GM20431 (cell line): Measurements from ENCODE around the gene SLC12A7.
"Not testable (repeated sequence)": the region's sequence is repeated elsewhere in the genome, so short reads cannot be mapped to it uniquely, and the experiment has no call there.

ENCODE experiments used
- in situ Hi-C: fragments of 300-500 bp; cut with MseI, MboI; formaldehyde crosslinking; loops from one replicate; pipeline ENCODE4 v1.15.0; 2020; ENCODE audit warnings: low sequenced_read_pairs; ENCODE audit not compliant: unreplicated experiment

The SLC12A7 gene

DNA sequence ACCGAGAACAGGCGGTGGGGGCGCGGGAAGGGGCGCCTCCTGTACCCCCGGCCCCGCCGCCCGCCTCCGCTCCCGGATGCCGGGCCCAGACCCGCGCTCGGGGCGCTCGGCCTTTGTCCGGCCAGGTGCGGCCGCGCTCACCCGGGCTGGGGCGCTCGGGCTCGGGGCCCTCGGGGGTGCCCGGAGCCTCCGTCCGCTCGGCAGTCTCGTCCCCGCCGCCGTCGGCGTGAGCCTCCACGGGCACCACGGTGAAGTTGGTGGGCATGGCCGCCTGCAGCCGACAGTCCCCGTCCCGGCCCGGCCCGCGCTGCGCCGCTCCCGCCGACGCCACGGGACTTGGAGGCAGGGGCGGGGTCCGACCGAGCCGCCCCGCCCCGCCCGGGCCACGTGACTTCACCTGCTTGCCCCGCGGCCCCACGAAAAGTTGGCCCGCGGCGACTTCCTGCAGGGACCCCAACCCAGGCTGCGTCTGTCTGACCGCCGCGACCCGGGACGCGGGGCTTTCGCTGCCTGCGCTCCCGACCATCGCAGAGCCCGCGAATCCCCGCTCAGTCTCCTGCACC, at the start of gene SLC12A7:
TSS of gene SLC12A7 (minus strand) at position 337 of the 563 bp plus-strand sequence. CDS start at position 265, 72 bp downstream.
- in situ Hi-C loops = no loop called here

GRCh38 chr5:1161108-1161832, 49.4 kb upstream of the SLC12A7 start:
- in situ Hi-C loops = no loop called here

DNA sequence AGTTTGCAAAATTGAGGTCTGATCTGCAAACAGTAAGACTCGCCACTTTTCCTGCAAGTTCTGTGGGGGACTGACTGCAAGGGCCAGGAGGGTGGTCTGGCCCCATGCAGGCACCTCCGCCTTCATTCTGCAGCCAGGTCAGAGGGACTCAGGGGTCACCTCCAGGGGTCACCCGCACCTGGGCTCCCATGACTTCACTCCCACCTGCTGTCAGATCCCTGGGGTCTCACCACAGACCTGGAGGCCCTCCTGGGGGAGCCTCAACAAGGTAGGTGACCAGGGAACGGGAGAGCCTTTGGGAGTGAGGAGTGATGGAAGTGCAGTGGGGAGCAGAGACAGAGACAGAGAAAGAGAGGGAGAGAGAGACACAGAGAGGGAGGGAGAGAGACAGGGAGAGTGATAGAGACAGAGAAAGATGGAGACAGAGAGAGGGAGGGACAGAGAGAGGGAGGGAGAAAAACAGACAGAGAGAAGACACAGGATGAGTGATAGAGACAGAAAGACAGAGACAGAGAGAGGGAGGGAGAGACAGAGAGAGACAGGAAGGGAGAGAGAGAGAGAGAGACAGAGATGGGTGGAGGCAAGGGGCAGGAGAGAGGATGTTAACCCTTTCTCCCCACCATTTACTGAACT, 48.0 kb upstream of the SLC12A7 start:
- in situ Hi-C loops = no loop called here

DNA sequence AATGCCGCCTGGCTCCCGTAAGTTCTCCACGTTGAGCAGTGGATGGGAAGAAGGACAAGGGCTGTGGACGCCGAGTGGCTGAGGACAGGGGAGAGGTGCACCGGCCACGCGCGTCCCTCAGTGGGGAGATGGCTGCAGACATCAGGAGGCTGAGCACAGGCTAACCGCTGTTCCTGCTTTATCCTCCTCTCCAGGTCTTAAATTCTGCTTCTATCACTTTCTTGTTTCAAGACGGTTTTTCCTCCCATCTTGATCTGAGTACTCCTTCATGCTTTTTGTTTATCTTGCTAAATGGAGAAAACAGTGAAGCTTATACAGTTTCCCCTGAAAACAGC, 47.4 kb upstream of the SLC12A7 start:
- in situ Hi-C loops = no loop called here

GRCh38 chr5:1158647-1159340, 46.9 kb upstream of the SLC12A7 start:
- in situ Hi-C loops = no loop called here

DNA sequence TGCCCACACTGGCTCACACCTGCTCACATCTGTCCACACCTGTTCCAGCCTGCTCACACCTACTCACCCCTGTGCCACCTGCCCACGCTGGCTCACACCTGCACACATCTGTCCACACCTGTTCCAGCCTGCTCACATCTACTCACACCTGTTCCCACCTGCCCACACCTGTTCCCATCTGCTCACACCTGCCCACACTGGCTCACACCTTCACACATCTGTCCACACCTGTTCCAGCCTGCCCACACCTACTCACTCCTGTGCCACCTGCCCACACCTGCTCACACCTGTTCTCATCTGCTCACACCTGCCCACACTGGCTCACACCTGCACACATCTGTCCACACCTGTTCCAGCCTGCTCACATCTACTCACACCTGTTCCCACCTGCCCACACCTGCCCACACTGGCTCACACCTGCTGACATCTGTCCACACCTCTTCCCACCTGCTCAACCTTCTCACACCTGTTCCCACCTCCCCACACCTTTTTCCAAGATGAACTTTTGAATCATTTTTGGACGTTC, 45.7 kb upstream of the SLC12A7 start:
- in situ Hi-C loops = not testable (repeated sequence)

DNA sequence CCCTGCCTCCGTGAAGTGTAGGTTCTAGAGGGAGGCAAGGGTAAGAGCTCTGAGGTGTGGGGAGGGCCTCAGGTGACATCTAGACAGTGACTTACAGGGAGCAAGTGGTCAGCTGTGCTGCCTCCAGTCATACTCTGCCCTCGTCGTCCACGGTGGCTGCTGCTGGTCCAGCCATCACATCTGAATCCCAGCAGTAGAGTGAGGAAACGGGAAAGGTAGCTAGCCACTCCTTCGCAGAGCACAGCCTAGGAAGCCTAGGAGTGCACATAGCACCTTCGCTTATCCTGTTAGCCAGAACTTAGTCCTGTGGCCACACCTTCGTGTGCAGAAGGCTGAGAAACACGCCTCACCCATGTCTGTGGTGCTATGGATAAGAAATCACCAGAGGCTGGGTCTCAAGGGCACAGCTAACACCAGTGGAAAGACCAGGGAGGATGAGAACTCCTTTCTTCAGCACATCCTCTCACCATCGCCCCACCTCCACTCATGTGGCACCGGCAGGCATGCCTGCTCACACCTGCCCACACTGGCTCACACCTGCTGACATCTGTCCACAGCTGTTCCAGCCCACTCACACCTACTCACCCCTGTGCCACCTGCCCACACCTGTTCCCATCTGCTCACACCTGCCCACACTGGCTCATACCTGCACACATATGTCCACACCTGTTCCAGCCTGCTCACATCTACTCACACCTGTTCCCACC, 45.0 kb upstream of the SLC12A7 start:
- in situ Hi-C loops = no loop called here

DNA sequence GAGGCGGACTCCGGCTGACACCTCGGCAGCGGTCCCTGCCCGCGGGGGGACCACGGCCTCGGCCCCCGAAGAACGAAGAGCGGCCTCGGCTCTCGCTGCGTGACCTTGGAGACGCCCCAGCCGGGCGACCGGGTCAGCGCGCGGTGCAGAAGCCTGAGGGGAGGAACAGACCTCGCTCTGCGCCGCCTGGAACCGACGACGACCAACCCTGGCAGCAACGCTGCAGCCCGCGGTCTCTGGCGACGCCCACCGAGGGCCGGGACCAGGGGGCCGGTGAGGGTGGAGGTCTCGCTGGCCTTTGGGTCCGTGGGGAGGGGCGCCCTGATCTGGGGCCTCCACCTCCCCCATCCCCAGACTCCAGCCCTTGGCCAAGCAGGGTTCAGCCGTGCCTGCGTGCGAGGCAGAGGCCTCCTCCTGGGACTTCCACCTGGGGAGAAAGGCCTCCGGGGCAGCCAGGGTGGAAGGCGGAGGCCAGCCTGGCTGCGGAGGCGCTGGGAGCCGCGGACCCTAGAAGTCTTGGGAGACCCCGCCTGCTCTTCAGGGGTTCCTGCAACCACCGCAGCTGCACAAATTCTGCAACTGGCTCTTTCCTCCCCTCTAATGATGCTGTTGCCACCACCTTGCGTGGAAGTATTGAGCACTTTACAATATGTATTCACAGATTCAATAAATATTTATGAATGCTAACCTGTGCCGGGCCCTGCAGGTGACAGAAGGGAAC, 44.3 kb upstream of the SLC12A7 start:
- in situ Hi-C loops = no loop called here

DNA sequence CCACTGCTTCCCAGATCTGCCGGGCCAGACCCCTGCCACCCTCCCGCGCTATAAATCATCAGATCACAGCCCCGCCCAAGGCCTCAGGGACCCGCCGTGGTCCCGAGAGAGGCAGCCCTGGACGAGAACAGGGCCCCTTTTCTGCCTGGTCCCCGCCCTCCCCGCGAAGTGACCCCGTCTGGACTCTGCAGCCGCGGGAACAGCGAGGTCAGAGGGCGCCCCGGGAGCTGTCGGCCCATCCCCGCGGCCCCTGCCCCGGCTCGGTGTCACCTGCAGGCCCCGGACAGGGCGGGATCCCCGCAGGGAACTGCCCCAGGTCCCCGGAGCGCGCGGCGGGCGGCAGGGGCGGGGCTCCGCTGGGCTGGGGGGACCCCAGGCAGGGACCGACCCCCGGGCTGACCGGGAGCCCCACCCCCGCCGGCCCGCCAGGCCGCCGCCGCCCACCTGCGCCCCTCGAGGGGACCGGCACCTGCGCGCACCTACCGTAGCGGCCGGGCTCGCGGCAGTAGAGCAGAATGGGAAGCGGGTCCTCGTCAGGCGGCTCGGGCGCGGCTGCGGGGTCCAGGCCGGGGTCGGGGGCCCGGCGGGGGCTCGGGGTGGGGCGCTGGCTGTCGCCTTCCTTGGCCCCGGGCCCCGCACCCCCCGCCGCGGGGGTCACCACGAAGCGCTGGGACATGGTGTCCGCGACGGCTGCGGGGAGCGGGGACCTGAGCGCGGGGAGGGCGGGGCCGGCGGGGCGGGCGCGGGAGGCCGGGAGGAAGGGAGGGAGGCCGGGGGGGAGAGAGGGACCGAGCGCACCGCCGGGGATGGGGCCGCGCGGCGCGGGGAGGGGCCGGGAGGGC, 43.5 kb upstream of the SLC12A7 start:
- in situ Hi-C loops = no loop called here

DNA sequence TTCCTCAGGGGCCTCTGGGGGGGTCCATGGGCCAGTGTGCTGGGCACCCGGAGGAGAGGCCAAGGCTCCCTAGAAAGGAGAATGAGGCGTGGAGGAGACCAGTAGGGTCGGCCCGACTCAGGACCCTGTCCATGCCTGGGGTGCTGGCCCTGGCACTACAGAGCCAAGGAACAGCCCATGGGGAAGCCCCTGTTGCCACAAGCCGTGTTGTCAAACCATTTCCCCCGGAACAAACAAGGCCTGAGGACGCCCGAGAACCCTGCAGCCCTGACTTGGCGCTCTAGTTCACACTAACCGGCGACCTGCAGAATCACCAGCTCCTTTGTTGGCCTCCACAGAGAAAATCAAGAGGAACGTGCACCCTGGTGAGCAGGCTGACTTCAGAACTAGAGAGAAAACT, 41.6 kb upstream of the SLC12A7 start:
- in situ Hi-C loops = no loop called here

- in situ Hi-C loops = no loop called here
Measured at GRCh38 chr5:1152771-1153282, 41.0 kb upstream of the SLC12A7 start.

- in situ Hi-C loops = no loop called here
Measured at GRCh38 chr5:1152156-1152555, 40.3 kb upstream of the SLC12A7 start.

DNA sequence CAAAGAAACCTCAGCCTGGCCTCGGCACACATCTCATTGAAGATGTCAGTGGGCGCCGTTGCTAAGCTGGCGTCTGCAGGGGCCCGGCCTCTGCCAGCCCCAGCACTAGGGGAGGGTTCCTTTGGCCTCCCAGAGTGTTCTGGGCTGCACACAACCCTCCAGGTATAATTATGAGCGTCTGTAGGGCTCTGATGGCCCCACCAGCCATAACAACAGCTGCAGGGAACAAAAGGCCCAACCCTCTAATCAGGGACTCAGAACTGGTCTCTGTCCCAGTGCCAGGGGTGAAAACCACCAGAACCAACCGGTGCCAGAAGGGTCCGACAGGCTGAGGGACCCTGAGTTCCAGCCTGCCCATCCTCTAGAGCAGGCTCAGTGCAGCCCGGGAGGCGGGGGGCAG, 39.5 kb upstream of the SLC12A7 start:
- in situ Hi-C loops = no loop called here

DNA sequence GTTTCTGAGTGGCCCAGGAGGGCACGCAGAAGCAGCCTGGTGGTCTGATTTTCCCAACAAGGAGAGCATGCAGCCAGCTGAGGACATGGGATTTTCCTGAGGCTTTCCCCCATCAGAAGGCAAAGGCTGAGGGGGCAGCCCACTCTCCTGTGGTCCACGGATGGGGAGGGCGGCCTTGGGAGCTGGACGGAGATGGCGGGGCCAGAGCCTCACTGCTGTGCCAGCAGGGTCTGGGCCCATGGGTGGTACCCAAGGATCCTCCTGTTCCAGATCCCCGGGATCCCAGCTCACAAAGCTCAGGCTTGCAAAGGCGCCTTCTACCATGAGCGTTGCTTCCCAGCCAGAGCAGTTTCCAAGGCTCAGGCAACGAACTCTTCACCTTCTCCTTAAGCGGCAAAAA, 39.0 kb upstream of the SLC12A7 start:
- in situ Hi-C loops = no loop called here

DNA sequence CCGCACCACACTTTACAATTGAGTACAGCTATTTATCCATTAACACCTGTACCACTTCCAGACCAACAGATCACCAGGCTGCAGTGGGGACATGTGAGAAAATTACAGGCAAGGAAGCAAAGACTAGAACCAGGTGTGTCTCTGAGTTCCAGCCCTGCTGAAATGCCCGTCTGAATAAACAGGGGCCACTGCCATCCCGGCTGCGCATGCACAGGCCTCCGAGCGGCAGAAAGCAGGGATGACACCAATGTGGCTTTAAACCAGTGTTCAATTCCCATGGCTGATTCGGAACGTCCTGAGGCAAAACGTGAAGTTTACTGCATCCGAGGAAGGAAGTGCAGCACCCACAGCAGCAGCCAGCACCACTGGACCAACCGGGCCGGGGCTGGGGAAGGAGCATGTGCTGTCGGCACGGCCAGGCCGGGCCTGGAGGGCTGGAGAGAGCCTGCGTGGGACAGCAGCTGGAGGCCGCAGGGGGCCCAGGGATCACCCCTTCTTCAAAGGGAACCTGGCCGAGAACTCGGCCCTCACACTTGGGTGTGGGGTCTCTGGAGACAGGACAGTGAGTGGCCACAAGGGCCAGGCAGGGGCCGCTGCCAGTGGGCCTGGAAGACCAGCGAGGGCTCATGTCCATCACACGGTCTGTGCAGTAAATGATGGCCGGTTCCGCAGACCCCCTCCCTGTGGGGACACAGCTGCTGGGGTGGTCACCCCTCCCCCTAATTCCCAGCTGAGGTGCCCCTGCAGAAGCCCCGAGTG, 33.0 kb upstream of the SLC12A7 start:
- in situ Hi-C loops = loop anchor here (25.0 kb wide), 1 partner anchor 208 kb away; no protein-coding TSS in a partner anchor

DNA sequence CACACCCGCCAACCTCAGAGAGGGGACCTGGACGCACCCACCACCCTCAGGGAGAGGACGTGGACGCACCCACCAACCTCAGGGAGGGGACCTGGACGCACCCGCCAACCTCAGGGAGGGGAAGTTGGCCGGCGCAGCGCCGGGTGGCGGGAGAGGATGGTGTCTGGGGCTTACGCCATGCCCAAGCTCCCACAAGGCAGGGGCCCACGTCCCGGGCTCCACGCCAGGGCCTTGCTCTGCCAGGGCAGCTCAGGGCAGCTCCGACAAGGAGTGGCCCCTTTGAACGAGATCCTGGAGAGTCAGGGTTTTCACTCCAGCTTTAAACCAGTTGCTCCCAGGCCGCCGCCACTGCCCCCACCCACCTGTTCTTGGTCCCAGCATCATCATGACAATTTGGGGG, 32.2 kb upstream of the SLC12A7 start:
- in situ Hi-C loops = loop anchor here (25.0 kb wide), 1 partner anchor 207 kb away; no protein-coding TSS in a partner anchor

DNA sequence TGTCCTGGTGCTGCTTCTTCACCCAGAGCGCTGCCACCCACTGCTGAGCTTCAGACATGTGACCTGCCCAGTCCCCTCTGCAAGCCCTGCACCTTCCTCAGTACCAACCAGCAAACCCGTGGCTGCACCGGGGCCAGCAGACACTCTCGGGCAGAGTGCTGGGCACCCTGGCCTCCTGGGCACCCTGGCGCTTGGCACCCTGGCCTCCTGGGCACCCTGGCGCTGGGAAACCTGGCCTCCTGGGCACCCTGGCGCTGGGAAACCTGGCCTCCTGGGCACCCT, 31.7 kb upstream of the SLC12A7 start:
- in situ Hi-C loops = loop anchor here (25.0 kb wide), 1 partner anchor 206 kb away; no protein-coding TSS in a partner anchor
